GM12878 (cell line): Measurements from ENCODE around the gene TACSTD2.

ENCODE experiments used
- BRCA1 ChIP-seq: IDR thresholded peaks from 2 replicates; pipeline ENCODE4 v1.6.1; 2011; ENCODE audit warnings: low read depth, low read length, improper control_type of control experiment
- CBFB ChIP-seq: IDR thresholded peaks from 2 replicates; pipeline ENCODE4 v1.6.1; 2016; ENCODE audit warnings: antibody characterized with exemption, low read depth
- CBX5 ChIP-seq: sonication (generic); IDR thresholded peaks from 2 replicates; pipeline ENCODE4 v1.6.1; 2016; ENCODE audit warnings: low read depth, moderate library complexity, mild to moderate bottlenecking, inconsistent platforms
- CEBPB ChIP-seq, 2 experiments: fragments of 150-350 bp in 1 of 2; IDR thresholded peaks; 2 replicates each; pipeline ENCODE4 v1.6.1; 2012 to 2014; ENCODE audit warnings: low read depth in 2 of 2, low read length in 2 of 2, borderline replicate concordance in 1 of 2, inconsistent platforms in 1 of 2
- POLR2A ChIP-seq: IDR thresholded peaks from 2 replicates; pipeline ENCODE4 v1.6.1; 2011; ENCODE audit warnings: low read depth, mild to moderate bottlenecking, low read length
- TF ChIP-seq, protein P1 (sequence below), 3 experiments: IDR thresholded peaks in 2 of 3; conservative IDR thresholded peaks in 1 of 3; 2 replicates each; pipeline ENCODE4 v1.5.1; 2011; ENCODE audit warnings: low read depth in 3 of 3, low read length in 3 of 3, mild to moderate bottlenecking in 3 of 3, control low read depth in 2 of 3, moderate library complexity in 2 of 3, inconsistent platforms in 1 of 3, mixed read lengths in 1 of 3; ENCODE audit not compliant: control insufficient read depth in 2 of 3, insufficient read depth in 1 of 3; ENCODE audit errors: extremely low read depth in 1 of 3

DNA sequence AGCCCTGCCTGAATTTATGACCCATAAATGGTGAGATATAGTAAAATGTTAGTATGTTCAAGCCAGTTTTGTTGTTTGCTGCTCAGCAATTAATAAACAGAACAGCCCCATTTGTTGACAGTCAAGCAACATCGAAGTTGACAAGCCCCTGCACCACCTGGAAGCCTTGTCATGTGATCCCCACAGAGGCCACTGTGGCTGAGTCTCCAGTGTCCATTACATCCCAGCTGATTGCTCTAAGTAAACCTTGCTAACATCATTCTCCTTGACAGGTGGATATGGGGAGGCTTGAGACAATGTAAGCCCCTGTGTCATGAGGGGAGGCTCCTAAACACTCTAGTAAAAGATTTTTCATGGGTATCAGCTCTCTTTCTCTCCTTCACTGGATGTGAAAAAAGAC lies 17.5 kb upstream of the TACSTD2 start:
- TF ChIP-seq, protein P1, sequence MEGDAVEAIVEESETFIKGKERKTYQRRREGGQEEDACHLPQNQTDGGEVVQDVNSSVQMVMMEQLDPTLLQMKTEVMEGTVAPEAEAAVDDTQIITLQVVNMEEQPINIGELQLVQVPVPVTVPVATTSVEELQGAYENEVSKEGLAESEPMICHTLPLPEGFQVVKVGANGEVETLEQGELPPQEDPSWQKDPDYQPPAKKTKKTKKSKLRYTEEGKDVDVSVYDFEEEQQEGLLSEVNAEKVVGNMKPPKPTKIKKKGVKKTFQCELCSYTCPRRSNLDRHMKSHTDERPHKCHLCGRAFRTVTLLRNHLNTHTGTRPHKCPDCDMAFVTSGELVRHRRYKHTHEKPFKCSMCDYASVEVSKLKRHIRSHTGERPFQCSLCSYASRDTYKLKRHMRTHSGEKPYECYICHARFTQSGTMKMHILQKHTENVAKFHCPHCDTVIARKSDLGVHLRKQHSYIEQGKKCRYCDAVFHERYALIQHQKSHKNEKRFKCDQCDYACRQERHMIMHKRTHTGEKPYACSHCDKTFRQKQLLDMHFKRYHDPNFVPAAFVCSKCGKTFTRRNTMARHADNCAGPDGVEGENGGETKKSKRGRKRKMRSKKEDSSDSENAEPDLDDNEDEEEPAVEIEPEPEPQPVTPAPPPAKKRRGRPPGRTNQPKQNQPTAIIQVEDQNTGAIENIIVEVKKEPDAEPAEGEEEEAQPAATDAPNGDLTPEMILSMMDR (IDR thresholded peaks at IDR 0.05 in 2 of 3, conservative IDR thresholded peaks at IDR 0.05 in 1 of 3; ENCODE audit: control insufficient read depth in 2 of 3, extremely low read depth in 1 of 3, insufficient read depth in 1 of 3, low read depth in 3 of 3, low read length in 3 of 3): no peak
- TF ChIP-seq CBFB: no peak
- no peak for TF ChIP-seq POLR2A
- TF ChIP-seq CBX5: no peak
- TF ChIP-seq CEBPB (IDR thresholded peaks at IDR 0.05; ENCODE audit: borderline replicate concordance in 1 of 2, low read depth in 2 of 2, low read length in 2 of 2): no peak
- no peak for TF ChIP-seq BRCA1
